HG03025 (cell line): ENCODE data around the gene SDCBP2.

Experiments
- ATAC-seq: cut with Tn5 transposase; IDR thresholded peaks from one replicate; pipeline ENCODE4 v1.9.1; 2021; ENCODE audit warnings: mild to moderate bottlenecking, moderate library complexity; ENCODE audit not compliant: unreplicated experiment, low FRiP score

The SDCBP2 gene

GRCh38 chr20:1317545-1318255 is 11.2 kb downstream of the SDCBP2 start:
- ATAC-seq, result no peak

GRCh38 chr20:1315804-1316203 is 13.1 kb downstream of the SDCBP2 start:
- no peak for ATAC-seq

GRCh38 chr20:1313236-1313964 is 15.5 kb downstream of the SDCBP2 start:
- no peak for ATAC-seq

- ATAC-seq, result no peak
Measured at GRCh38 chr20:1312904-1313235, 16.1 kb downstream of the SDCBP2 start.

GRCh38 chr20:1312308-1312707 is 16.6 kb downstream of the SDCBP2 start:
- no peak for ATAC-seq

GRCh38 chr20:1310506-1311190 is 18.3 kb downstream of the SDCBP2 start:
- ATAC-seq, result no peak

- ATAC-seq, result no peak
Measured at GRCh38 chr20:1310071-1310470, 18.9 kb downstream of the SDCBP2 start.

- no peak for ATAC-seq
Measured at GRCh38 chr20:1309439-1309847, 19.5 kb downstream of the SDCBP2 start.

- ATAC-seq, result no peak
Measured at GRCh38 chr20:1308702-1309095, 20.2 kb downstream of the SDCBP2 start.

GRCh38 chr20:1308067-1308701 is 20.8 kb downstream of the SDCBP2 start:
- ATAC-seq, result no peak

GRCh38 chr20:1307571-1307971 is 21.4 kb downstream of the SDCBP2 start:
- ATAC-seq, result no peak

- ATAC-seq, result no peak
Measured at GRCh38 chr20:1307171-1307570, 21.8 kb downstream of the SDCBP2 start.

- ATAC-seq, result no peak
Measured at GRCh38 chr20:1306316-1307135, 22.4 kb downstream of the SDCBP2 start.

- ATAC-seq, result no peak
Measured at GRCh38 chr20:1305712-1306111, 23.2 kb downstream of the SDCBP2 start.

GRCh38 chr20:1304710-1305515 is 24.0 kb downstream of the SDCBP2 start:
- no peak for ATAC-seq

- no peak for ATAC-seq
Measured at GRCh38 chr20:1302685-1303541, 26.0 kb downstream of the SDCBP2 start.

GRCh38 chr20:1301031-1301529 is 27.9 kb downstream of the SDCBP2 start:
- no peak for ATAC-seq

GRCh38 chr20:1300083-1300840 is 28.7 kb downstream of the SDCBP2 start:
- no peak for ATAC-seq
